B cell (primary cell): ENCODE results near the gene WDR82. TPM values are rescaled to one million over a fixed set of nuclear protein-coding genes. Genes with fewer than 3 reads are reported as not detected.

Source experiments
- ATAC-seq: fragments of 200-7000 bp; cut with Tn5 transposase; one replicate; pipeline ENCODE4 v1.10.0; 2021; ENCODE audit warnings: low read depth, mild to moderate bottlenecking, moderate number of reproducible peaks, moderate library complexity
- CTCF ChIA-PET: fragments of 350-600 bp; sonication (Branson Sonifier 250); formaldehyde crosslinking; loops from one replicate; lab custom pipeline; 2021; ENCODE audit warnings: antibody characterized with exemption, inconsistent platforms; lab: Charles Lee
- POLR2A ChIA-PET: fragments of 350-600 bp; sonication (Branson Sonifier 250); formaldehyde crosslinking; loops from one replicate; lab custom pipeline; 2021; ENCODE audit warnings: antibody characterized with exemption; lab: Charles Lee
- DNase-seq: peaks from one replicate; pipeline ENCODE4 v3.0.0; 2013
- H2AFZ ChIP-seq: 2 replicates; pipeline ENCODE4 v1.6.1; 2012; ENCODE audit warnings: mild to moderate bottlenecking, low read depth, low read length; ENCODE audit not compliant: insufficient read depth, poor library complexity, severe bottlenecking
- H3K27ac ChIP-seq, 2 donors: 1 replicate in 1 of 2; 2 replicates in 1 of 2; pipeline ENCODE4 v1.5.1; 2012 to 2013; ENCODE audit warnings: low read length in 2 of 2, mild to moderate bottlenecking in 2 of 2, moderate library complexity in 1 of 2
- H3K27me3 ChIP-seq, 4 experiments: fragments of 200-600 bp in 1 of 4; sonication (generic) in 1 of 4; replicated peaks in 1 of 4; 1 replicate in 2 of 4; 2 replicates in 2 of 4; pipeline versions ENCODE4 v1.6.1 to v1.7.0; 2013 to 2016; ENCODE audit warnings: low read length in 3 of 4, mild to moderate bottlenecking in 2 of 4, mixed read lengths in 1 of 4, moderate library complexity in 1 of 4; ENCODE audit not compliant: insufficient read depth in 4 of 4, control insufficient read depth in 3 of 4; ENCODE audit errors: control extremely low read depth in 1 of 4
- H3K36me3 ChIP-seq, 2 experiments: replicated peaks in 1 of 2; 1 replicate in 1 of 2; 2 replicates in 1 of 2; pipeline versions ENCODE4 v1.6.1 to v1.7.1; 2013; ENCODE audit warnings: low read length in 1 of 2; ENCODE audit not compliant: insufficient read depth in 2 of 2, control insufficient read depth in 1 of 2; ENCODE audit errors: control extremely low read depth in 1 of 2, extremely low read depth in 1 of 2
- H3K4me1 ChIP-seq, 2 donors: fragments of 200-600 bp in 1 of 2; sonication (generic) in 1 of 2; 1 replicate in 1 of 2; 2 replicates in 1 of 2; pipeline versions ENCODE4 v1.5.1 to v1.6.1; 2013 to 2017; ENCODE audit warnings: low read length in 2 of 2; ENCODE audit not compliant: control insufficient read depth in 2 of 2, insufficient read depth in 2 of 2
- H3K4me2 ChIP-seq: replicated peaks from 2 replicates; pipeline ENCODE3; 2012; ENCODE audit warnings: mild to moderate bottlenecking, low read depth, low read length; ENCODE audit not compliant: poor library complexity, severe bottlenecking
- H3K4me3 ChIP-seq, 5 experiments: fragments of 200-600 bp in 1 of 5; sonication (generic) in 1 of 5; 1 replicate in 3 of 5; 2 replicates in 2 of 5; pipeline versions ENCODE4 v1.5.1 to v1.7.0; 2011 to 2016; ENCODE audit warnings: low read length in 4 of 5, mild to moderate bottlenecking in 4 of 5, low read depth in 2 of 5, control low read depth in 1 of 5, moderate library complexity in 1 of 5; ENCODE audit not compliant: insufficient read depth in 1 of 5; ENCODE audit errors: control extremely low read depth in 1 of 5, extremely low read depth in 1 of 5
- H3K79me2 ChIP-seq: fragments of 200-600 bp; sonication (generic); one replicate; pipeline ENCODE4 v1.6.0; 2016; ENCODE audit warnings: low read length; ENCODE audit not compliant: control insufficient read depth, insufficient read depth
- H3K9ac ChIP-seq: fragments of 200-600 bp; sonication (generic); 2 replicates; pipeline ENCODE4 v1.6.1; 2017; ENCODE audit warnings: mild to moderate bottlenecking, low read length, moderate library complexity
- H3K9me3 ChIP-seq, 3 donors: one replicate each; pipeline versions ENCODE4 v1.6.1 to v1.7.1; 2013; ENCODE audit warnings: low read length in 2 of 3; ENCODE audit not compliant: control insufficient read depth in 2 of 3, insufficient read depth in 1 of 3; ENCODE audit errors: control extremely low read depth in 1 of 3
- H4K20me1 ChIP-seq: 2 replicates; pipeline ENCODE4 v1.6.0; 2012; ENCODE audit warnings: mild to moderate bottlenecking, low read length; ENCODE audit not compliant: insufficient read depth, control insufficient read depth, poor library complexity, severe bottlenecking
- H3K27ac Mint-ChIP-seq: one replicate; pipeline ENCODE4 v1.8.0; 2021; ENCODE audit warnings: mixed read lengths
- H3K27me3 Mint-ChIP-seq: one replicate; pipeline ENCODE4 v1.8.0; 2021; ENCODE audit warnings: mixed read lengths
- H3K4me1 Mint-ChIP-seq: one replicate; pipeline ENCODE4 v1.8.0; 2021; ENCODE audit warnings: mixed read lengths
- H3K4me3 Mint-ChIP-seq: one replicate; pipeline ENCODE4 v1.8.0; 2021; ENCODE audit warnings: mixed read lengths
- H3K9me3 Mint-ChIP-seq: one replicate; pipeline ENCODE4 v1.8.0; 2022; ENCODE audit warnings: mixed read lengths; ENCODE audit not compliant: insufficient read depth
- EZH2 ChIP-seq: IDR thresholded peaks from 2 replicates; pipeline ENCODE4 v1.6.1; 2012; ENCODE audit warnings: borderline replicate concordance, low read depth, mild to moderate bottlenecking, moderate library complexity, low read length; ENCODE audit not compliant: insufficient read depth, poor library complexity, severe bottlenecking
- WGBS: methylation state at CpG from one replicate; pipeline ENCODE4 v1.1.5; 2013; ENCODE audit warnings: missing lambda C conversion rate; ENCODE audit not compliant: insufficient coverage; 5-methylcytosine and 5-hydroxymethylcytosine counted together
- intact Hi-C: fragments of 100-400 bp; cut with micrococcal nuclease; formaldehyde crosslinking; loops from one replicate; pipeline ENCODE4 v1.10.0; 2022
- polyA plus RNA-seq: library from polyadenylated mRNA; depleted of rRNA; stranded (reverse); fragments of >200 nt; gene quantifications from 2 replicates; pipeline ENCODE4 v1.2.3, GENCODE V29; 2012
- total RNA-seq, 2 donors: library from RNA; stranded (reverse); fragments of 120-200 nt in 1 of 2; gene quantifications; 1 replicate in 1 of 2; 2 replicates in 1 of 2; pipeline versions ENCODE4 v1.2.3 to v1.2.4, GENCODE V29; 2013 to 2022
- TF ChIP-seq, protein P1 (sequence below): fragments of 200-600 bp; IDR thresholded peaks from one replicate; pipeline ENCODE4 v1.8.0; 2022; ENCODE audit warnings: antibody characterized with exemption, mild to moderate bottlenecking

Gene WDR82
- total and polyA plus RNA-seq, 2 donors (not counting 1 experiment from before 2014, with no cell fraction given): 27.8 to 101 TPM

DNA sequence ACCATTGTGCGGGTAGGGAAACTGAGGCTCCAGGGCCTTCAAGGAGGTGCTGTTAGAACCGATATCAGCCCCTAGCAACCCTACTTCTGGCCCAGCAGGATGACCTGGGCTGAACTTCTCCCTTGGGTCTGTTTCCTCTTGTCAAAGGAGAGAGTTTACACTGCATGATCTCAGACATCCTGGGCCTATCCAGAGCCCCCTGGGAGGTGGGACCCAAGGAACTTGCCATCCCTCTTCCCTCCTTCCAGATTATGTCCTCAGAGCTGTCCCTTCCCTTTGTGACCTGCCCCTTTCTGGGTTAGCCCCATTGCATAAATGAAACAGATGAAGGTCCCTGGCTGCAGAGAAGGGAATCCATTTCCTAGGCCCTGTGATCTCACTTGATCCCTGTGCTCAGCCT is 25.4 kb upstream of the WDR82 start:
- Histone ChIP-seq H3K79me2 (no peaks in the 10 kb centered on the region), H3K27ac (no peak overlapping the region), H3K4me1 (peaks cover 0 to 9% of the 10 kb centered on the region in 2 donors), H3K9ac (no peak overlapping the region), H3K4me2 (no peak overlapping the region), H4K20me1 (no peaks in the 10 kb centered on the region), H3K9me3 (no peaks in the 10 kb centered on the region), H3K27me3 (no peaks in the 10 kb centered on the region), H3K4me3 (no peak overlapping the region), H3K36me3 (peaks cover 3 to 4% of the 10 kb centered on the region in 2 experiments), H2AFZ (no peak overlapping the region)
- intact Hi-C loops: no loop called here
- CTCF ChIA-PET: no interaction called here
- Mint-ChIP-seq H3K27me3 (no peaks in the 10 kb centered on the region), H3K27ac (no peak overlapping the region), H3K9me3 (no peaks in the 10 kb centered on the region), H3K4me3 (no peak overlapping the region), H3K4me1 (peaks cover 25% of the 10 kb centered on the region)
- POLR2A ChIA-PET: no interaction called here
- 91% methylated on average over 2 of the region's 2 CpGs for WGBS
- no peak for TF ChIP-seq EZH2
- TF ChIP-seq, protein P1, sequence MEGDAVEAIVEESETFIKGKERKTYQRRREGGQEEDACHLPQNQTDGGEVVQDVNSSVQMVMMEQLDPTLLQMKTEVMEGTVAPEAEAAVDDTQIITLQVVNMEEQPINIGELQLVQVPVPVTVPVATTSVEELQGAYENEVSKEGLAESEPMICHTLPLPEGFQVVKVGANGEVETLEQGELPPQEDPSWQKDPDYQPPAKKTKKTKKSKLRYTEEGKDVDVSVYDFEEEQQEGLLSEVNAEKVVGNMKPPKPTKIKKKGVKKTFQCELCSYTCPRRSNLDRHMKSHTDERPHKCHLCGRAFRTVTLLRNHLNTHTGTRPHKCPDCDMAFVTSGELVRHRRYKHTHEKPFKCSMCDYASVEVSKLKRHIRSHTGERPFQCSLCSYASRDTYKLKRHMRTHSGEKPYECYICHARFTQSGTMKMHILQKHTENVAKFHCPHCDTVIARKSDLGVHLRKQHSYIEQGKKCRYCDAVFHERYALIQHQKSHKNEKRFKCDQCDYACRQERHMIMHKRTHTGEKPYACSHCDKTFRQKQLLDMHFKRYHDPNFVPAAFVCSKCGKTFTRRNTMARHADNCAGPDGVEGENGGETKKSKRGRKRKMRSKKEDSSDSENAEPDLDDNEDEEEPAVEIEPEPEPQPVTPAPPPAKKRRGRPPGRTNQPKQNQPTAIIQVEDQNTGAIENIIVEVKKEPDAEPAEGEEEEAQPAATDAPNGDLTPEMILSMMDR: no peak
- ATAC-seq (no peak), DNase-seq (no peak)

DNA sequence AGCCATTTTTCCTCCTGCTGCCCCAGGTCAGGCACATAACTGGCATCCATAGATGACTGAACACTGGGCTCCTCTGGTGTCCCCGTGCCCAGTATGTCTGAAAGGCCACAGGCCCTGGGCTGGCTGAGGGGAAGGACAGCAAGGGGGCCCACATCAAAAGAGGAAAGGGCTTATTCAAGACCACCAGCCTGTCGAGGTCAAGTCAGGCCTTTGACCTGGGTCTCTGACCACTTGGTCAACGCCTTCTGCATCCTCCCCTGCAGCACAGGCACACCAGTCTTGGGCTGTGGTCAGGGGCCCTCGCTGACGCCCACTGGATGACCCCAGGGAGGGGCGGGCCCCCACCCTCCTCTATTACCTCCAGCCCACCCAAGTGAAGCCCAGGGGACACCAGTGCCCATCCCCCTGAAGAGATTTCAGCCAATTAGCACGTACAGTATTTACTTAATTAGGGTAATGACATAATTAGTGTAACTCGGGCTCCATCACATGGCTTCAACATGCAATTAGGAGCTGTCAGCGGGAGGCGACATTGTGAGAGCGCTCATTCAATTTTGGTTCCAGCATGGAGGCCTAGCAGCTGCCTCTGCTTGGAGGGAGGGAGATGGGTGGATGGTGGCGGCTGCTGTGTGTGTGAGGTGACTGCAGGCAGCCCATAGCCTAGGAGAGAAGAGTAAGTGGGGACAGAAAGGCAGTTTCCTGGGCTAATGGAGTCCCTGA is 24.1 kb upstream of the WDR82 start:
- Histone ChIP-seq H3K36me3 (peaks cover 3 to 4% of the 10 kb centered on the region in 2 experiments), H3K4me2 (no peak overlapping the region), H2AFZ (no peak overlapping the region), H3K9ac (no peak overlapping the region), H3K27me3 (no peaks in the 10 kb centered on the region), H4K20me1 (peaks cover 6% of the 10 kb centered on the region), H3K4me3 (no peak overlapping the region), H3K79me2 (no peaks in the 10 kb centered on the region), H3K9me3 (no peaks in the 10 kb centered on the region), H3K4me1 (peaks cover 0 to 8% of the 10 kb centered on the region in 2 donors), H3K27ac (no peak overlapping the region)
- TF ChIP-seq, protein P1: no peak
- TF ChIP-seq EZH2: no peak
- Mint-ChIP-seq H3K4me1 (peaks cover 20% of the 10 kb centered on the region), H3K4me3 (no peak overlapping the region), H3K9me3 (no peaks in the 10 kb centered on the region), H3K27me3 (no peaks in the 10 kb centered on the region), H3K27ac (no peak overlapping the region)
- CTCF ChIA-PET: interaction anchor here (0.9 to 1.5 kb wide), 2 partner anchors 11 to 37 kb away, joined by 3 to 4 read pairs; no protein-coding TSS in a partner anchor
- ATAC-seq (no peak), DNase-seq (no peak)
- WGBS: 96% methylated on average over 10 of the region's 12 CpGs
- POLR2A ChIA-PET: no interaction called here
- intact Hi-C loops: no loop called here
